K562 (cell line): ENCODE measurements around the gene CCND3. TPM values are rescaled to one million over a fixed set of nuclear protein-coding genes. Genes with fewer than 3 reads are reported as not detected.

Experiments
- ARID1B ChIP-seq: fragments of 450-650 bp; IDR thresholded peaks from 2 replicates; pipeline ENCODE4 v1.6.1; 2016; ENCODE audit warnings: antibody characterized with exemption, mild to moderate bottlenecking, inconsistent platforms
- C11orf30 ChIP-seq: fragments of 450-650 bp; IDR thresholded peaks from 2 replicates; pipeline ENCODE4 v1.6.1; 2016; ENCODE audit warnings: low read depth, mild to moderate bottlenecking
- COPS2 ChIP-seq: fragments of 450-650 bp; conservative IDR thresholded peaks from 2 replicates; pipeline ENCODE4 v1.6.1; 2016; ENCODE audit warnings: mild to moderate bottlenecking, moderate library complexity
- NR4A1 ChIP-seq, 2 experiments: fragments of 250-450 bp in 1 of 2; fragments of 450-650 bp in 1 of 2; sonication (Bioruptor Pico) in 1 of 2; IDR thresholded peaks; 2 replicates each; pipeline versions ENCODE4 v1.4.0 to v1.6.1; 2016 to 2020; ENCODE audit warnings: mild to moderate bottlenecking in 2 of 2, missing compliant biosample characterization in 1 of 2, missing genetic modification characterization in 1 of 2, moderate library complexity in 1 of 2
- POLR2AphosphoS2 ChIP-seq: IDR thresholded peaks from 2 replicates; pipeline ENCODE4 v1.6.1; 2012; ENCODE audit warnings: low read length, improper control_type of control experiment
- RBBP5 ChIP-seq: fragments of 200-600 bp; sonication (generic); IDR thresholded peaks from 2 replicates; pipeline ENCODE4 v1.6.1; 2012; ENCODE audit warnings: borderline replicate concordance, mild to moderate bottlenecking, low read length, control low read depth, inconsistent platforms; ENCODE audit not compliant: insufficient read depth, poor library complexity, severe bottlenecking
- SLC30A9 ChIP-seq: fragments of 250-450 bp; sonication (Bioruptor Pico); IDR thresholded peaks from 2 replicates; pipeline ENCODE4 v1.8.0; 2022; ENCODE audit warnings: mild to moderate bottlenecking, moderate library complexity
- TOE1 ChIP-seq, 2 experiments: fragments of 450-650 bp in 1 of 2; sonication (generic) in 1 of 2; formaldehyde crosslinking in 1 of 2; IDR thresholded peaks; 2 replicates each; pipeline versions ENCODE4 v1.7.1 to v1.8.0; 2016 to 2022; ENCODE audit warnings: borderline replicate concordance in 2 of 2, mild to moderate bottlenecking in 2 of 2, antibody characterized with exemption in 1 of 2, inconsistent platforms in 1 of 2, low read depth in 1 of 2, missing genetic modification reagents in 1 of 2, moderate library complexity in 1 of 2
- ZNF507 ChIP-seq: conservative IDR thresholded peaks from 2 replicates; pipeline ENCODE4 v1.6.1; 2017; ENCODE audit warnings: missing genetic modification characterization, missing compliant biosample characterization
- polyA plus RNA-seq, 8 experiments: library from polyadenylated mRNA; depleted of rRNA in 4 of 8; stranded (reverse) in 5 of 8; unstranded in 3 of 8; fragments of >200 nt; fragmentation: Nextera tagmentation in 2 of 8; fragmentation: Illumina TruSeq in 1 of 8; extraction: Ambion mirVana in 2 of 8; extraction: Trizol in 1 of 8; gene quantifications; 2 replicates each; pipeline versions ENCODE4 v1.2.1 to v1.2.3, GENCODE V29; 2011 to 2014; ENCODE audit warnings: inconsistent platforms in 1 of 8, missing spikeins in 1 of 8
- total RNA-seq, 7 experiments: library from RNA; depleted of rRNA in 6 of 7; stranded (reverse); fragments of >200 nt in 6 of 7; fragmentation: Illumina TruSeq in 2 of 7; extraction: Trizol in 2 of 7; gene quantifications; 2 replicates each; pipeline versions ENCODE4 v1.2.1 to v1.2.3, GENCODE V29; 2011 to 2021; ENCODE audit warnings: low replicate concordance in 1 of 7
- TF ChIP-seq, protein P1 (sequence below): sonication (generic); formaldehyde crosslinking; IDR thresholded peaks from 2 replicates; pipeline ENCODE4 v1.8.0; 2023; ENCODE audit warnings: mild to moderate bottlenecking, missing genetic modification reagents
- TF ChIP-seq, protein P2 (sequence below): fragments of 450-650 bp; IDR thresholded peaks from 2 replicates; pipeline ENCODE4 v1.6.1; 2016; ENCODE audit warnings: low read depth

CCND3 gene
- total and polyA plus RNA-seq, 9 of the 15 experiments (the other 6 are each of a cell fraction or from before 2014, with no cell fraction given), result 21.5 to 204 (median 97.4) TPM

DNA sequence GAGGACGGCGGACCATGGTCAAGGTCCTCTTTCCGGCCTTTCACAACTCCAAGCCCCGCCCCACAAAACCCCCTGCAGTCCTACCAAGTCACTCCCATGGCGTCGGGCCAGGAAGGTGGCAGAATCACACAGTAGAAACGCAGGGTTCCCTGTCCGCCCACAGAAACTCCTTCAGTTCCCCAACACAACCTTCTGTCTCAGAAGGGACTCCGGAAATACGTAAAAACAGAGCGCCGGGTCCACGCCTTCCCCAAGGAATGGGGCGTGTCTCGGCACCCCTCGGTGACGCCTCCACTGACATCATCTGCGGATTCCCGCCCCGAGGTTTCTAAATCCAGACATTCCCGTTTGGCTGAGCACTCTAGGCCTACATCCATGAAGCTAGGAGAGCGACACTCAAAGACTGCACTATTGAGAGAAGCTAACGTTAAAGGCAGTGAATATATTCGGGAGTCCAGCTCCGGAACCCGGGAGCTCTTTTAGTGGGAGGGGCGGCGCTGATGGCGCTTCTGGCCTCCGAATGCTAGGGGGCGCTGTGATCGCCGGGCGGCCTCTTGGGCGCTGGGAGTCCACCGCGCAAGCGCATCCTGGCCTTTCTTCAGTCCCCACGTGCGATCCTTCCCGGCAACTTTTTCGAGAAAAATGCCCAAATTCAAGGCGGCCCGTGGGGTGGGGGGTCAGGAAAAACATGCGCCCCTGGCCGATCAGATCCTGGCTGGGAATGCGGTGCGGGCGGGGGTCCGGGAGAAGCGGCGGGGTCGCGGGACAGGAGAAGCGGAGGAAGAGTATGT, 20.5 kb downstream of the CCND3 start, which contains the start of the genes BYSL and MED20 (continued):
- TF ChIP-seq, protein P1, sequence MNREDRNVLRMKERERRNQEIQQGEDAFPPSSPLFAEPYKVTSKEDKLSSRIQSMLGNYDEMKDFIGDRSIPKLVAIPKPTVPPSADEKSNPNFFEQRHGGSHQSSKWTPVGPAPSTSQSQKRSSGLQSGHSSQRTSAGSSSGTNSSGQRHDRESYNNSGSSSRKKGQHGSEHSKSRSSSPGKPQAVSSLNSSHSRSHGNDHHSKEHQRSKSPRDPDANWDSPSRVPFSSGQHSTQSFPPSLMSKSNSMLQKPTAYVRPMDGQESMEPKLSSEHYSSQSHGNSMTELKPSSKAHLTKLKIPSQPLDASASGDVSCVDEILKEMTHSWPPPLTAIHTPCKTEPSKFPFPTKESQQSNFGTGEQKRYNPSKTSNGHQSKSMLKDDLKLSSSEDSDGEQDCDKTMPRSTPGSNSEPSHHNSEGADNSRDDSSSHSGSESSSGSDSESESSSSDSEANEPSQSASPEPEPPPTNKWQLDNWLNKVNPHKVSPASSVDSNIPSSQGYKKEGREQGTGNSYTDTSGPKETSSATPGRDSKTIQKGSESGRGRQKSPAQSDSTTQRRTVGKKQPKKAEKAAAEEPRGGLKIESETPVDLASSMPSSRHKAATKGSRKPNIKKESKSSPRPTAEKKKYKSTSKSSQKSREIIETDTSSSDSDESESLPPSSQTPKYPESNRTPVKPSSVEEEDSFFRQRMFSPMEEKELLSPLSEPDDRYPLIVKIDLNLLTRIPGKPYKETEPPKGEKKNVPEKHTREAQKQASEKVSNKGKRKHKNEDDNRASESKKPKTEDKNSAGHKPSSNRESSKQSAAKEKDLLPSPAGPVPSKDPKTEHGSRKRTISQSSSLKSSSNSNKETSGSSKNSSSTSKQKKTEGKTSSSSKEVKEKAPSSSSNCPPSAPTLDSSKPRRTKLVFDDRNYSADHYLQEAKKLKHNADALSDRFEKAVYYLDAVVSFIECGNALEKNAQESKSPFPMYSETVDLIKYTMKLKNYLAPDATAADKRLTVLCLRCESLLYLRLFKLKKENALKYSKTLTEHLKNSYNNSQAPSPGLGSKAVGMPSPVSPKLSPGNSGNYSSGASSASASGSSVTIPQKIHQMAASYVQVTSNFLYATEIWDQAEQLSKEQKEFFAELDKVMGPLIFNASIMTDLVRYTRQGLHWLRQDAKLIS (CRISPR knock-in tag), result no peak
- no peak for TF ChIP-seq ZNF507 (tag)
- TF ChIP-seq ARID1B, result peak; percentile 10; the same call in 1 of the 2 replicates
- TF ChIP-seq, protein P2, sequence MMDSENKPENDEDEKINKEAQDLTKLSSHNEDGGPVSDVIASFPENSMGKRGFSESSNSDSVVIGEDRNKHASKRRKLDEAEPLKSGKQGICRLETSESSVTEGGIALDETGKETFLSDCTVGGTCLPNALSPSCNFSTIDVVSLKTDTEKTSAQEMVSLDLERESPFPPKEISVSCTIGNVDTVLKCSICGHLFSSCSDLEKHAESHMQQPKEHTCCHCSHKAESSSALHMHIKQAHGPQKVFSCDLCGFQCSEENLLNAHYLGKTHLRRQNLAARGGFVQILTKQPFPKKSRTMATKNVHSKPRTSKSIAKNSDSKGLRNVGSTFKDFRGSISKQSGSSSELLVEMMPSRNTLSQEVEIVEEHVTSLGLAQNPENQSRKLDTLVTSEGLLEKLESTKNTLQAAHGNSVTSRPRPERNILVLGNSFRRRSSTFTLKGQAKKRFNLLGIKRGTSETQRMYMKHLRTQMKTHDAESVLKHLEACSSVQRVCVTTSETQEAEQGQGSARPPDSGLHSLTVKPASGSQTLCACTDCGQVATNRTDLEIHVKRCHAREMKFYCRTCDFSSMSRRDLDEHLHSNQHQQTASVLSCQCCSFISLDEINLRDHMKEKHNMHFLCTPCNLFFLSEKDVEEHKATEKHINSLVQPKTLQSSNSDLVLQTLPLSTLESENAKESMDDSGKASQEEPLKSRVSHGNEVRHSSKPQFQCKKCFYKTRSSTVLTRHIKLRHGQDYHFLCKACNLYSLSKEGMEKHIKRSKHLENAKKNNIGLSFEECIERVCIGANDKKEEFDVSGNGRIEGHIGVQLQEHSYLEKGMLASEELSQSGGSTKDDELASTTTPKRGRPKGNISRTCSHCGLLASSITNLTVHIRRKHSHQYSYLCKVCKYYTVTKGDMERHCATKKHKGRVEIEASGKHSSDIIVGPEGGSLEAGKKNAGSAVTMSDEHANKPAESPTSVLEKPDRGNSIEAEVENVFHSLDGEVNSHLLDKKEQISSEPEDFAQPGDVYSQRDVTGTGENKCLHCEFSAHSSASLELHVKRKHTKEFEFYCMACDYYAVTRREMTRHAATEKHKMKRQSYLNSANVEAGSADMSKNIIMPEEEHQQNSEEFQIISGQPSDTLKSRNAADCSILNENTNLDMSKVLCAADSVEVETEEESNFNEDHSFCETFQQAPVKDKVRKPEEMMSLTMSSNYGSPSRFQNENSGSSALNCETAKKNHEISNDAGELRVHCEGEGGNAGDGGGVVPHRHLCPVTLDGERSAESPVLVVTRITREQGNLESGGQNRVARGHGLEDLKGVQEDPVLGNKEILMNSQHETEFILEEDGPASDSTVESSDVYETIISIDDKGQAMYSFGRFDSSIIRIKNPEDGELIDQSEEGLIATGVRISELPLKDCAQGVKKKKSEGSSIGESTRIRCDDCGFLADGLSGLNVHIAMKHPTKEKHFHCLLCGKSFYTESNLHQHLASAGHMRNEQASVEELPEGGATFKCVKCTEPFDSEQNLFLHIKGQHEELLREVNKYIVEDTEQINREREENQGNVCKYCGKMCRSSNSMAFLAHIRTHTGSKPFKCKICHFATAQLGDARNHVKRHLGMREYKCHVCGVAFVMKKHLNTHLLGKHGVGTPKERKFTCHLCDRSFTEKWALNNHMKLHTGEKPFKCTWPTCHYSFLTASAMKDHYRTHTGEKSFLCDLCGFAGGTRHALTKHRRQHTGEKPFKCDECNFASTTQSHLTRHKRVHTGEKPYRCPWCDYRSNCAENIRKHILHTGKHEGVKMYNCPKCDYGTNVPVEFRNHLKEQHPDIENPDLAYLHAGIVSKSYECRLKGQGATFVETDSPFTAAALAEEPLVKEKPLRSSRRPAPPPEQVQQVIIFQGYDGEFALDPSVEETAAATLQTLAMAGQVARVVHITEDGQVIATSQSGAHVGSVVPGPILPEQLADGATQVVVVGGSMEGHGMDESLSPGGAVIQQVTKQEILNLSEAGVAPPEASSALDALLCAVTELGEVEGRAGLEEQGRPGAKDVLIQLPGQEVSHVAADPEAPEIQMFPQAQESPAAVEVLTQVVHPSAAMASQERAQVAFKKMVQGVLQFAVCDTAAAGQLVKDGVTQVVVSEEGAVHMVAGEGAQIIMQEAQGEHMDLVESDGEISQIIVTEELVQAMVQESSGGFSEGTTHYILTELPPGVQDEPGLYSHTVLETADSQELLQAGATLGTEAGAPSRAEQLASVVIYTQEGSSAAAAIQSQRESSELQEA, result no peak
- peak; percentile 98 for TF ChIP-seq C11orf30
- TF ChIP-seq RBBP5, result peak; percentile 90
- peak; percentile 59; the same call in 1 of the 2 replicates for TF ChIP-seq TOE1 (IDR thresholded peaks at IDR 0.05; ENCODE audit: borderline replicate concordance)
- no peak for TF ChIP-seq TOE1 (CRISPR knock-in tag; IDR thresholded peaks at IDR 0.05; ENCODE audit: borderline replicate concordance, low read depth)
- TF ChIP-seq SLC30A9 (CRISPR knock-in tag), result no peak
- no peak for TF ChIP-seq COPS2
- TF ChIP-seq POLR2AphosphoS2, result no peak
- no peak for TF ChIP-seq NR4A1 (CRISPR knock-in tag; IDR thresholded peaks at IDR 0.05)
- TF ChIP-seq NR4A1 (tag; IDR thresholded peaks at IDR 0.05), result no peak
